ENCODE measurements around the gene PPP1R16B. TPM values are rescaled to one million over a fixed set of nuclear protein-coding genes. Genes with fewer than 3 reads are reported as not detected.

Gene PPP1R16B
- total RNA-seq, 4 donors from 2014 or later = 0.87 to 5.6 (median 3.6) TPM

DNA sequence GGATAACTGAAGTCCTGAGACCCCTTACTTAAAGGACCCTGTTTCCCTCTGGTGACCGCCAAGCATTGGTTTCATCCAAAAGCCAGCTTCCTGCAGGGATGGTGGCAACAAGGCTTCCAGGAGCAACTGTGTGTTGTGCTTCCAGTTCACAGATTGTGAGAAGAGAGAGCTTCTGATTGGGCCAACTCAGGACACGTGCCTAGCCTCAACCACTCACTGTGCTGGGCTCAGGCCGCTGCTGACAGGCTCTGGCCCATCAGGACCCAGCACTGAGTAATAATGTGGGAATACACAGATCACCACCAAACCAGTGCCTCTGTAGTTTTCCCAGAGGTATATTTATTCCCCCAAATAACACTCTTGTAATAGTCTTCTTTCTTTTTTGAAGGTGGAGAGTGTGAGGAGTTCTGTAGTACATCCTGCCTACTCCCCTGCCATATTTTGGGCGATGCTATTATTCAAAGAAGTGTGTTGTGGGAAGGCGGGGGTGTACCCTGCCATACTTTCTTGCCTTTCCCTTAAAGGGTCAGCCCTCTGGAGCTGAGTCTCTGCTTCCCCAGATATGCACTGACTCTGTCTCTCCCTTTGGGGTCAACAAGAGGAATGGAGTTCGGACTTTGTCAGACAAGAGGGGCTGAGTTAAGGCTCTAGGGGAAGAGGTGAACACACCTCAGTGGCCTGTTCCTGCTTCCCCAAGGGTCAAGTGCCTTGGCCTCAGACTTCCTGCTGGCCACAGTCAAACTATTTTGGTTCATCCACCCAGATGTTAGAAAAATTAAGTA lies 23.2 kb downstream of the PPP1R16B start:
- DNase-seq (ENCODE audit: low spot score in 2 of 2) = no peak
- 85% methylated on average over 6 of the region's 6 CpGs for WGBS
- H3K27me3 ChIP-seq = peaks cover 22% of the 10 kb centered on the region
- H3K27ac ChIP-seq = no peak overlapping the region
- H3K9me3 ChIP-seq = no peaks in the 10 kb centered on the region
- H3K36me3 ChIP-seq = no peaks in the 10 kb centered on the region
- no peak overlapping the region for H3K4me3 ChIP-seq
- H3K4me1 ChIP-seq = no peaks in the 10 kb centered on the region
- TF ChIP-seq, protein P1, sequence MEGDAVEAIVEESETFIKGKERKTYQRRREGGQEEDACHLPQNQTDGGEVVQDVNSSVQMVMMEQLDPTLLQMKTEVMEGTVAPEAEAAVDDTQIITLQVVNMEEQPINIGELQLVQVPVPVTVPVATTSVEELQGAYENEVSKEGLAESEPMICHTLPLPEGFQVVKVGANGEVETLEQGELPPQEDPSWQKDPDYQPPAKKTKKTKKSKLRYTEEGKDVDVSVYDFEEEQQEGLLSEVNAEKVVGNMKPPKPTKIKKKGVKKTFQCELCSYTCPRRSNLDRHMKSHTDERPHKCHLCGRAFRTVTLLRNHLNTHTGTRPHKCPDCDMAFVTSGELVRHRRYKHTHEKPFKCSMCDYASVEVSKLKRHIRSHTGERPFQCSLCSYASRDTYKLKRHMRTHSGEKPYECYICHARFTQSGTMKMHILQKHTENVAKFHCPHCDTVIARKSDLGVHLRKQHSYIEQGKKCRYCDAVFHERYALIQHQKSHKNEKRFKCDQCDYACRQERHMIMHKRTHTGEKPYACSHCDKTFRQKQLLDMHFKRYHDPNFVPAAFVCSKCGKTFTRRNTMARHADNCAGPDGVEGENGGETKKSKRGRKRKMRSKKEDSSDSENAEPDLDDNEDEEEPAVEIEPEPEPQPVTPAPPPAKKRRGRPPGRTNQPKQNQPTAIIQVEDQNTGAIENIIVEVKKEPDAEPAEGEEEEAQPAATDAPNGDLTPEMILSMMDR (IDR thresholded peaks at IDR 0.05) = no peak
- TF ChIP-seq EP300 (IDR thresholded peaks at IDR 0.05) (no peak), POLR2A (IDR thresholded peaks at IDR 0.05) (no peak), POLR2AphosphoS5 (IDR thresholded peaks at IDR 0.05) (no peak)

DNA sequence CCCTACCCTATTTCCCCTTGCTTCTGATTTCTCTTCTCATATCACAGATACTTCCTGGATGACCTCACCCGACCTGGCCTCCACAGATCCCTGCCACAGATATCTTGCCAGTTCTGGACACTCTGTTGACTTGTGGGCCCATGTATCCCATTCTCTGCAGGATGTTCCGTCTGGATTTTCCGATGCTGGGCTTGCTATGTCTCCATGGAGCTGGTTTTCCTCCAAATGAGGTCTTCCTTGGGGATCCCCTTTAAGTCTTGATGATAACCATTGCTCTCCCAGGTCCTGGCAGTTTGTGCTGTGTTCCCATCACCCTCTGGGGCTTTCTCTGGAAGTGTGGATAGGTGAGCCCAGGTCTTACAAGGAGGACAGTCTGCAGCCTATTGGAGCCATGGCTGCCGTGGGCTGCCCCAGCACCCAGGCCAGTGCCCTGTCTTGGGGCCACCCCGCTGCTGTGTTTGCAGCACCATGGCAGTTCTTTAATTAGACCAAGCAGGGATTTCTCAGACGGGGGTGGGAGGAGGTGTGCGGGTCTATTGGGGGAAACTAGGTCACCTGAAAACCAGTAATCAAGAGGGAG lies 23.9 kb downstream of the PPP1R16B start:
- Histone ChIP-seq H3K27ac (no peak overlapping the region), H3K4me3 (no peak overlapping the region), H3K27me3 (peaks cover 23% of the 10 kb centered on the region), H3K9me3 (no peaks in the 10 kb centered on the region), H3K36me3 (no peaks in the 10 kb centered on the region), H3K4me1 (no peaks in the 10 kb centered on the region)
- DNase-seq (ENCODE audit: low spot score in 2 of 2) = no peak
- TF ChIP-seq, protein P1 (IDR thresholded peaks at IDR 0.05) = no peak
- TF ChIP-seq POLR2AphosphoS5 (IDR thresholded peaks at IDR 0.05) (no peak), EP300 (IDR thresholded peaks at IDR 0.05) (no peak), POLR2A (IDR thresholded peaks at IDR 0.05) (no peak)
- WGBS = 79% methylated on average over 5 of the region's 7 CpGs

DNA sequence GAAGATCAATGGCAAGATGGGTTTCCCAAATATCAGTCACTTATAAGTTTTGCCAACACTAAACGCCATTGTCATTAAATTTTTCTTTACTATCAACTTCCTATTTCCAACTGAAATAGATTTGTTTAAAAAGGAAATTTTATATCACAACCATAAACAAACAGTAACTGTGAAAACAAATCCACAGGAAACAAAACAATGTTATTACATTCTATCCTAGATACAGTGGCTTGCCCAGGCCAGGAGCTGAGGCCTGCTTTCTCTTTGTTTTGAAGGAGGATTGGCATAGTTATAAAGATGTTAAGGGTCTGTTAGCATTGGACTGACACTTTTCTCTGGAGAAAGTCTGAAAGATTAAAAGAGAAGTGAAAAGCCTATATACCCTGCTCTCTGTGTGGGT lies 24.9 kb downstream of the PPP1R16B start:
- Histone ChIP-seq H3K4me1 (no peaks in the 10 kb centered on the region), H3K4me3 (no peak overlapping the region), H3K36me3 (no peaks in the 10 kb centered on the region), H3K9me3 (no peaks in the 10 kb centered on the region), H3K27me3 (peaks cover 13% of the 10 kb centered on the region), H3K27ac (no peak overlapping the region)
- TF ChIP-seq POLR2A (IDR thresholded peaks at IDR 0.05) = no peak
- no peak for TF ChIP-seq POLR2AphosphoS5 (IDR thresholded peaks at IDR 0.05)
- TF ChIP-seq EP300 (IDR thresholded peaks at IDR 0.05) = no peak
- TF ChIP-seq, protein P1 (IDR thresholded peaks at IDR 0.05) = no peak
- 73% methylated on average over 1 of the region's 1 CpG for WGBS
- DNase-seq (ENCODE audit: low spot score in 2 of 2) = no peak

DNA sequence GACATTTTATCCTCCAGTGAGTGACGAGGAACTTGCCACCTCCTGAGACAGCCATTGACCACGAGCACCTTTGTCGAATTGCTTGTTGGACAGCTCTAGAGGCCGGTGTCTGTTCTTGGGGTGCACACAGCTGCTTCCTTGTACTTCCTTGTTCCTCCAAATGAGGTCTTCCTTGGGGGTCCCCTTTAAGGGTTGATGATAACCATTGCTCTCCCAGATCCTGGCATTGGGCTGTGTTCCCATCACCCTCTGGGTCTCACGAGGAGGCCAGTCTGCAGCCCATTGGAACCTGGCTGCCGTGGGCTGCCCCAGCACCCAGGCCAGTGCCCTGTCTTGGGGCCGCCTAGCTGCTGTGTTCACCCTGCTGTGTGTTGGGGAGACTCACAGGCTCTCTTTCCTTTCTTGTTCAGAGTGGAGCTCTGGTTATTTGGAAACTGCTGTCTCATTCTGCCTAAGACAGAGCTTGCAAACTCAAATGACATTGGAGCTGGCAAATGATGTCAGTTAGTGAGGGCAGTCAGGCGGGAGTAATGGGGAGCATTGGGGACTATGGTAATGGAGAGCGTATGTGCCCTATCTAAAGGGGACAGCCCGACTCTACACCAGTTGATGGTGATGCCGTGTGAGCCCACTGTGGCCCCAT lies 25.7 kb downstream of the PPP1R16B start:
- 93% methylated on average over 11 of the region's 11 CpGs for WGBS
- Histone ChIP-seq H3K9me3 (no peaks in the 10 kb centered on the region), H3K36me3 (no peaks in the 10 kb centered on the region), H3K4me1 (no peaks in the 10 kb centered on the region), H3K27ac (no peak overlapping the region), H3K27me3 (peaks cover 10% of the 10 kb centered on the region), H3K4me3 (no peak overlapping the region)
- no peak for DNase-seq (ENCODE audit: low spot score in 2 of 2)
- TF ChIP-seq POLR2A (IDR thresholded peaks at IDR 0.05) (no peak), POLR2AphosphoS5 (IDR thresholded peaks at IDR 0.05) (no peak)
- TF ChIP-seq, protein P1 (IDR thresholded peaks at IDR 0.05) = no peak

DNA sequence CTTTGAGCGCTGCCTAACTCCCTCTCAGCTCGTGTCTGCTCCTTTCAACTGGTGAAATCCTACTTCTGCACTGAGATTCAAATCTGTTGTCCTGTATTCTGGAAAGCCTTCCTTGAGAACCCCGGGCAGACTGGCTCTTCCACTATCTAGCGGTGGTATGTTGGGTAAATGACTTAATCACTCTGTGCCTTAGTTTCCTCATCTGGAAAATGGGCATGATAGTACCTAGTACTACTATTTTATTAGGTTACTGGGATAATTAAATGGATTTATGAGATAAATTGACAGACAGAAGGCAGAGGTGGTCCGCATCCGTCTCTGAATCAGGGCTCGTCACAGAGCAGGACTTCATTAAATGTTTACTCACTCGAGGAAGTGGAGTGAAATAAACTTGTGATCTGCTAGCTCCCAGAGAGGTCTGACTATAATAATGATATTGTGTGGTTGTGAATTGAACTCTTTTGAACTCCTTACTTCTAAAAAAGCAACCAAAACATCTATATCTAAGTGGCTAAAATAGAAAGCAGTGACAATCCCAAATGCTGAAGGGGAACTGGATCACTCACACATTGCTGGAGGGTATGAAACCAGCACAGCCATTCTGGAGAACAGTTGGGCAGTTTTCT lies 26.6 kb downstream of the PPP1R16B start:
- Histone ChIP-seq H3K4me3 (no peak overlapping the region), H3K4me1 (no peaks in the 10 kb centered on the region), H3K9me3 (no peaks in the 10 kb centered on the region), H3K36me3 (no peaks in the 10 kb centered on the region), H3K27ac (no peak overlapping the region), H3K27me3 (peaks cover 10% of the 10 kb centered on the region)
- DNase-seq (ENCODE audit: low spot score in 2 of 2) = no peak
- 89% methylated on average over 8 of the region's 8 CpGs for WGBS
- no peak for TF ChIP-seq POLR2A (IDR thresholded peaks at IDR 0.05)
- TF ChIP-seq, protein P1 (IDR thresholded peaks at IDR 0.05) = no peak
- TF ChIP-seq POLR2AphosphoS5 (IDR thresholded peaks at IDR 0.05) = no peak
- TF ChIP-seq EP300 (IDR thresholded peaks at IDR 0.05) = no peak

Data from suprapubic skin (tissue), 4 donors.